Endometrial microvascular endothelial cells (primary cell): Measurements from ENCODE around the gene RECK. TPM values are rescaled to one million over a fixed set of nuclear protein-coding genes. Genes with fewer than 3 reads are reported as not detected.
"Not testable (repeated sequence)": the region's sequence is repeated elsewhere in the genome, so short reads cannot be mapped to it uniquely, and the experiment has no call there.

ENCODE experiments used
- in situ Hi-C: cut with HindIII; loops from 2 replicates; pipeline ENCODE4 v1.10.0; 2017; ENCODE audit warnings: low sequenced_read_pairs, low pct_unique_long_range_greater_than_20kb; ENCODE audit errors: inconsistent ontology term
- total RNA-seq: library from RNA; depleted of rRNA; stranded (reverse); fragments of >200 nt; gene quantifications from one replicate; pipeline ENCODE4 v1.2.3, GENCODE V29; 2015; ENCODE audit errors: inconsistent ontology term

Gene RECK
- total RNA-seq, 1 donor from 2014 or later = 13.6 TPM

DNA sequence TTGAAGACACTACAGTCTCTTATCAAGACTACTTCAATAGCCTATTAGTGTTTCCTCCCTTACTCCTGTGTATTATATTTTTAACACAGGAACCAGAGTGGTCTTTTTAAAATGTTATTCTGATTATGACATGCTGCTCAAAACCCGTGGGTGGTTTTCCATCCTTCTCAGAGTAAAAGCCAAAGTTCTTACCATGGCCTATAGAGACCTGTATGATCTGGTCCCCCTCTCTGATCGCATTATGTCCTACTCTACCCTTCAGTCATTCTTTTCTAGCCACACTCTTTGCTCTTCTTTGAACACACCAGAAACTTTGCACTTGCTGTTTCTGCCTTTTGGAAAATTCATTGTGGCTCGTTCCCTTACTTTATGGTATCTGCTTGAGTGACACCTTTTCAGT is 13.8 kb downstream of the RECK start:
- in situ Hi-C loops = no loop called here

- in situ Hi-C loops = no loop called here
These were observed 14.6 kb downstream of the RECK start for GRCh38 chr9:36051317-36051716.

GRCh38 chr9:36053971-36054370 is 17.3 kb downstream of the RECK start:
- in situ Hi-C loops = no loop called here

DNA sequence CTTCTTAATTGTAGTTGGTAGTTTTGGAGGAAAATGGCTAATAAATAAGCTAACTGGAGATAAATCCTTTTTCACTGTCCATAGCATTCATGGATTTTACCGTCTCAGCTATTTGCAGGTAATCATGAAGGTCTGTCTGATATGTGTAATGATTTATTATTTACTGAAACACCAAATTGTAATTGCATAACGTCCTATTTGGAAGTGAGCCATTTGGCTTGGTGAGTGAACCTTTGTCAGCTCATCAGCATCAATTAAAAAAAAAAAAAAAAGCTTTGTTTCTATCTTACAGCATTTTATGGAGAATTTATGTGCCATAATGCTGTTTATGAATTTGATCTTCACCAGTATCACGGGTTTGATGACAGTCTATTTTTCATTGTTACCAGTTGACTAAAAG is 20.2 kb downstream of the RECK start:
- in situ Hi-C loops = no loop called here

GRCh38 chr9:36063804-36064447 is 27.2 kb downstream of the RECK start:
- in situ Hi-C loops = no loop called here

DNA sequence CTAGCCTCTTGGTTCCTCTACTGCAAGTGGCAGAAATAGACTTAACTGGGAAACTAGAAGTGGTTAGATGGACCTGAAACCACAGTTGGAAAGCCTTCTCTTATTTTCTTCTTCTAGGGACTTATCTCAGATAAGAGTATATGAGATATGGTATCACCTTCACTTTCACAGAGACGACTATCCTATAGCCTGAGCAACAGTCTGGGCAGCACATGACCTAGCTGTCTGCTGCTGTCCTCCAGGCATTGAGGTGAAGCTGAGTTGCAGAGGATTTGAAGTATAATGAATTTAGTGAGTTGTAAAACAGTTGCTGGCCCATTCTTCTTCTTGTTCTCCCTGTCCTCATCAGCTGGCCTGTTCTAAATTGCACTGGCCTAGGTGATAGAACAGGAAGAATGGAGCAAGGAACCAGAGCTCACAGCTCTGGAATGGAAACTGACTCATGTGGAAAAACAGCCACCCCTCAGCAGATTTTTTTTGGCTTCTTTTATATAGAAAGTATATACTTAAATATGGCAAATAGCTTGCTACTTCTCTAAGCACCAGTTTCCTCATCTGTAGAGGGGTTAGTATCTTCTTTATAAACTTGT is 27.8 kb downstream of the RECK start:
- in situ Hi-C loops = no loop called here

DNA sequence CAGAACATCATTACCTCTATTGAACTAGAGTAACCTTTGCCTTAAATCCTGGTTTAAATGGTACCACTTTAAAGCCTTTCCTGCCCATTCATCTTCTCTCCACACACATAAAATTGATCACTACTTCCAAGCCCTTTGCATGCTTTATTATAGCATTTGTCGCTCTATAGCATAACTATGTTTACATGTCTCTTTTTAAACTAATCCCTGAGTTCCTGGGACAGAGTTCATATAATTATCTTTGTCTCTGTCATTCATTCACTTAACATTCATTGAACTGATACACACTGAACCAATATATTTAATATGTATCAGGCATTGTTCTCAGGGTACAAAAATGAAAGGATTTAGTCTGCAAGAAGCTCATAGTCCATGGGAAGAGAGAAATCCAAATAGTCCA is 37.3 kb downstream of the RECK start:
- in situ Hi-C loops = no loop called here

DNA sequence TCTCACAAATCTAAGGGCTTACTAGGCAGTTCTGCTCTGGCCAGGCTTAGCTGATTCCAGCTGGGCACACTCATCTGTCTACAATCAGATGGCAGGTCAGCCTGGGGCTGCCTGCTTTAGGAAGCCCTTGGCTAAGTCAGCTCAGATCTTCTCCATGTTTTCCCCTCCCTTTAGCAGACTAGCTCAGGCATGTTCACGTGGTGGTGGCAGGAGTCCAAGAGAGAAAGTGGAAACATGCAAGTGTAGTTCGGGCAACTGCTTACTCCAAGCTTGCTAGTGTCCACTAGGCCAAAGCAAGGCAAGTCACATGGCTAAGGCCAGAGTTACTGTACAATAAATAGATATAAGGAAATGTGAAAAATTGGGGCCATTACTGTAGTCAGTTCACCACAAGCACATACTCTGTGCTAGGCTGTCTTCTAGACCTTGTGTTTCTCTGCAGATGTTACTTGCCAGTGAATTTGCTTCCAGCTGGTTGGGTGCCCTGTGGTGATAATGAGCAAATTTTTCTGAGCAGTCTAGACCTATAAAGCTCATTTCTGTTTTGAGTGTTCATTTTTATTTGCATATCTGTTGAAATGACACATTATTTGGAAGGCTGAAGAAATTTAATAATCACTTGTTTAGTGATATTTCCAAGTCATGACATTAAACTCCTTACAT is 38.3 kb downstream of the RECK start:
- in situ Hi-C loops = no loop called here

GRCh38 chr9:36078051-36078450 is 41.3 kb downstream of the RECK start:
- in situ Hi-C loops = no loop called here

- in situ Hi-C loops = no loop called here
These were observed 43.8 kb downstream of the RECK start for GRCh38 chr9:36080519-36080918.

- in situ Hi-C loops = no loop called here
These were observed 46.2 kb downstream of the RECK start for GRCh38 chr9:36082931-36083330.

GRCh38 chr9:36086442-36086841 is 49.7 kb downstream of the RECK start:
- in situ Hi-C loops = no loop called here

DNA sequence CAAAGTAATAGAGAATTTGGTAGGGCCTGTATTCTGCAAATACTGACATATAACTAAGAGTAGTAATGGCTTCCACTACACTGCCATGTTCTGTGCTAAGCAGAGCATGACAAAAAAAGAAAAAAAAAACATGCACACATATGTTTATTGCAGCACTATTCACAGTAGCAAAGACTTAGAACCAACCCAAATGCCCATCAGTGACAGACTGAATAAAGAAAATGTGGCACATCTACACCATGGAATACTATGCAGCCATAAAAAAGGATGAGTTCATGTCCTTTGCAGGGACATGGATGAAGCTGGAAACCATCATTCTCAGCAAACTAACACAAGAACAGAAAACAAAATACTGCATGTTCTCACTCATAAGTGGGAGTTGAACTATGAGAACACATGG is 50.3 kb downstream of the RECK start:
- in situ Hi-C loops = not testable (repeated sequence)

DNA sequence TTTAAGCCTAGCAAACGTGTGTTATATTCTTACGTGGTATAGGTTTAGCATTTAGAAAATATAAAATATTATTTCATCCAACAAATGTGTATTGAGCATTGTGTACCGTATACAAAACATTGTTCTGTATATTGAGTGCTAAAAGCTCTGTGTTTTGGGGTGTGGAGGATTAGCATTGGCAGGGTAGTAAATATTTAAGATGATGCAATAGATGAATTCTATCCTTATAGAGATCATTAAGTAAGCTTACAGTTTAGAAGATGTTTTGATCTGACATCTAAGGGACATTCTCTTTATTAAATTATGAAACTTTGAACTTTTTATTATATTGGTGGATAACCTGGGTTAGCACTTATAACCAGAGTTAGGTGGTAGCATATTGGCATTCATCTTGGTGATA is 51.3 kb downstream of the RECK start:
- in situ Hi-C loops = no loop called here

DNA sequence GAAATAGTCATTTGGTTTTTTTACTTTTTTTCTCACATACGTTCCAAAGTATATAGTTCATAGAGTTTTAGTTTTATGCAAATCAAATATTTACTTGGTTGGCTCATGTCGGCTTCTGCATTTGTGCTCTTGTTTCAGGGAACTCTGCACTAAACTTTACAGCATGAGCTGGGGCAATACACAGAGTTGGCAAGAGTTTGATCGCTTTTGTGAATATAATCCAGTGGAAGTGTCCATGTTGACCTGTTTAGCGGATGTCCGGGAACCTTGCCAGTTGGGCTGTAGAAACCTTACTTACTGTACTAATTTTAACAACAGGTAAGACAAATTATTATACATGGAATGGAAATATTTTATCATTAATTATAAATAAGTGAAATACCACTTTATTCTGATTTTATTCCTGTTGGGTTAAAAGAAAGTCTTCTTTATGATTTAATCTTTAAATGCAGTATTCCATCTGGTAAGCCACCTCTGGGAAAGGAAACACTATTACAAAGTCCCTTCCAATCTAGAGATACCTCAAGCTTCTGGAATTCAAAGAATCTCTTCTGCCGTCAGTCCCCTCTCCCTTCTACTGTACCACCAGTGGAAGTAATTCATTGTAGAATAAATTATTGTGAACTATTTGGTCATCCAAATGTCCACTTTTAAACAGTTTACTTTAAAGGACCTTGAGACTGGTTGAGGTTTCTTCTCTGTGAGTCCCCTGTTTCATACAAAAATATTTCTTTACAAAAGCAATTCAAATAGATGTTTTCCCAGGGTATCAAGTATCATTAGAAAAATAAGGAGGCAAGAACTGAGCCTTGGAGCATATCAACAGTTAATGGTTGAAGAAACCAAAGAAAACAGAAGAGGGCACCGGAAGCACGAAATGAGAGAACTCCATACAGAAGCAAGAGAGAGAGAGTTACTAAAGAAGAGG is 54.6 kb downstream of the RECK start:
- in situ Hi-C loops = no loop called here

DNA sequence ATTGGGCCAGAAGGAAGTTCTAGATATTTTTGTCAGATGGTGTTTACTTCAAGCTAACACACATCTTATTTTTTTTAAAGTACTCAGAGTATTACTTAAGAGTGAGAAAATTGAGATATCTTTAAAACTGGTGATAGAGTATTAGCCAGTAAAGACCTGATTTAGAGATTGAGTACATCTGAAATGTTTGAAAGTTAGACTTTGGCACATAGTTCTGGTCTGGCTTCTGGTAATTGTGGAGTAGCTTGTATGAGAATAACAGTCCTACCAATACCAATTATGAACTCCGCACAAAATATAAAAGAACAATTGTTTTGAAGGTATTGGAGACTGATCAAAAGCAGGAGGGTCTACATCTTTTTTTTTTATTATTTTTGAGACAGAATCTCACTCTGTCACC is 55.3 kb downstream of the RECK start:
- in situ Hi-C loops = no loop called here

- in situ Hi-C loops = no loop called here
These were observed 55.9 kb downstream of the RECK start for GRCh38 chr9:36092509-36093215.

GRCh38 chr9:36093384-36093783 is 56.7 kb downstream of the RECK start:
- in situ Hi-C loops = no loop called here

GRCh38 chr9:36099718-36100117 is 63.0 kb downstream of the RECK start:
- in situ Hi-C loops = no loop called here
